CD14-positive monocyte (primary cell): ENCODE data around the gene ABCC9. TPM values are rescaled to one million over a fixed set of nuclear protein-coding genes. Genes with fewer than 3 reads are reported as not detected.

Source experiments
- DNase-seq, 3 donors: peaks; one replicate each; pipeline ENCODE4 v3.0.0-alpha.2; 2011 to 2022
- H2AFZ ChIP-seq: 2 replicates; pipeline ENCODE4 v1.6.0; 2012; ENCODE audit warnings: mild to moderate bottlenecking, low read depth, low read length, inconsistent platforms; ENCODE audit not compliant: insufficient read depth, poor library complexity, severe bottlenecking
- H3K27ac ChIP-seq, 2 donors: 1 replicate in 1 of 2; 2 replicates in 1 of 2; pipeline ENCODE4 v1.5.1; 2012 to 2013; ENCODE audit warnings: low read length in 2 of 2, control low read depth in 1 of 2, inconsistent platforms in 1 of 2, low read depth in 1 of 2, mild to moderate bottlenecking in 1 of 2
- H3K27me3 ChIP-seq, 2 donors: one replicate each; pipeline versions ENCODE4 v1.6.0 to v1.6.1; 2011 to 2013; ENCODE audit warnings: low read length in 2 of 2; ENCODE audit not compliant: control insufficient read depth in 2 of 2, insufficient read depth in 2 of 2
- H3K36me3 ChIP-seq, 2 donors: replicated peaks in 1 of 2; 1 replicate in 1 of 2; 2 replicates in 1 of 2; pipeline versions ENCODE4 v1.5.1 to v1.6.1; 2012 to 2013; ENCODE audit warnings: low read length in 2 of 2, control low read depth in 1 of 2, inconsistent platforms in 1 of 2, mild to moderate bottlenecking in 1 of 2; ENCODE audit not compliant: insufficient read depth in 2 of 2, control insufficient read depth in 1 of 2
- H3K4me1 ChIP-seq, 2 donors: 1 replicate in 1 of 2; 2 replicates in 1 of 2; pipeline versions ENCODE4 v1.5.1 to v1.6.1; 2012 to 2013; ENCODE audit warnings: low read length in 2 of 2, control low read depth in 1 of 2, inconsistent platforms in 1 of 2, mild to moderate bottlenecking in 1 of 2, moderate library complexity in 1 of 2; ENCODE audit not compliant: insufficient read depth in 2 of 2, control insufficient read depth in 1 of 2
- H3K4me2 ChIP-seq: replicated peaks from 2 replicates; pipeline ENCODE3; 2012; ENCODE audit warnings: low read length, moderate library complexity, mild to moderate bottlenecking; ENCODE audit not compliant: poor library complexity, severe bottlenecking; ENCODE audit errors: extremely low read depth
- H3K4me3 ChIP-seq, 3 experiments: fragments of 200-600 bp in 1 of 3; sonication (generic) in 1 of 3; replicated peaks in 1 of 3; 1 replicate in 2 of 3; 2 replicates in 1 of 3; pipeline ENCODE4 v1.5.1; 2011 to 2013; ENCODE audit warnings: low read length in 3 of 3, mild to moderate bottlenecking in 3 of 3, control low read depth in 2 of 3, low read depth in 2 of 3, inconsistent platforms in 1 of 3, moderate library complexity in 1 of 3
- H3K79me2 ChIP-seq: 2 replicates; pipeline ENCODE4 v1.6.0; 2012; ENCODE audit warnings: mild to moderate bottlenecking, control low read depth, inconsistent platforms, low read length, moderate library complexity; ENCODE audit not compliant: insufficient read depth
- H3K9ac ChIP-seq: 2 replicates; pipeline ENCODE4 v1.6.0; 2017; ENCODE audit warnings: low read length, mild to moderate bottlenecking; ENCODE audit not compliant: insufficient read depth, poor library complexity, severe bottlenecking
- H3K9me3 ChIP-seq, 2 donors: replicated peaks in 1 of 2; 1 replicate in 1 of 2; 2 replicates in 1 of 2; pipeline versions ENCODE4 v1.5.1 to v1.6.1; 2012 to 2013; ENCODE audit warnings: low read length in 2 of 2, control low read depth in 1 of 2; ENCODE audit not compliant: control insufficient read depth in 1 of 2, insufficient read depth in 1 of 2
- H4K20me1 ChIP-seq: 2 replicates; pipeline ENCODE4 v1.6.0; 2012; ENCODE audit warnings: mild to moderate bottlenecking, low read length, control low read depth, moderate library complexity; ENCODE audit not compliant: insufficient read depth
- H3K27ac Mint-ChIP-seq, 7 donors: one replicate each; pipeline ENCODE4 v1.8.0; 2020; ENCODE audit warnings: mild to moderate bottlenecking in 7 of 7, mixed read lengths in 7 of 7, moderate library complexity in 6 of 7, inconsistent platforms in 2 of 7
- H3K27me3 Mint-ChIP-seq, 3 donors: one replicate each; pipeline ENCODE4 v1.8.0; 2021 to 2022; ENCODE audit warnings: low read depth in 3 of 3, mild to moderate bottlenecking in 3 of 3, mixed read lengths in 3 of 3, moderate library complexity in 3 of 3, inconsistent platforms in 1 of 3
- H3K36me3 Mint-ChIP-seq, 2 donors: one replicate each; pipeline ENCODE4 v1.8.0; 2020; ENCODE audit warnings: mixed read lengths in 2 of 2, inconsistent platforms in 1 of 2, mild to moderate bottlenecking in 1 of 2
- H3K4me1 Mint-ChIP-seq: one replicate; pipeline ENCODE4 v1.8.0; 2020; ENCODE audit warnings: mild to moderate bottlenecking, mixed read lengths
- H3K4me3 Mint-ChIP-seq, 2 donors: one replicate each; pipeline ENCODE4 v1.8.0; 2020; ENCODE audit warnings: mild to moderate bottlenecking in 2 of 2, mixed read lengths in 2 of 2, moderate library complexity in 1 of 2
- H3K9me3 Mint-ChIP-seq, 7 donors: one replicate each; pipeline ENCODE4 v1.8.0; 2020 to 2022; ENCODE audit warnings: mixed read lengths in 7 of 7, mild to moderate bottlenecking in 6 of 7, moderate library complexity in 6 of 7, inconsistent platforms in 2 of 7
- CTCF ChIP-seq: fragments of 200-600 bp; IDR thresholded peaks from one replicate; pipeline ENCODE4 v1.8.0; 2022; ENCODE audit warnings: antibody characterized with exemption, mild to moderate bottlenecking
- WGBS: methylation state at CpG from one replicate; pipeline ENCODE4 v1.1.5; 2013; ENCODE audit warnings: missing lambda C conversion rate; ENCODE audit not compliant: insufficient coverage; 5-methylcytosine and 5-hydroxymethylcytosine counted together
- intact Hi-C, 2 donors: fragments of 100-400 bp; cut with micrococcal nuclease; formaldehyde crosslinking; loops; one replicate each; pipeline versions ENCODE4 v1.15.0 to v1.15.1; 2023
- polyA plus RNA-seq, 3 donors: library from polyadenylated mRNA; depleted of rRNA in 1 of 3; unstranded in 2 of 3; stranded (reverse) in 1 of 3; fragments of 300-500 nt in 2 of 3; fragments of >200 nt in 1 of 3; fragmentation: Illumina TruSeq in 2 of 3; gene quantifications; 1 replicate in 2 of 3; 2 replicates in 1 of 3; pipeline ENCODE4 v1.2.3, GENCODE V29; 2012 to 2021

Gene ABCC9
- polyA plus RNA-seq, 3 donors: not detected

GRCh38 chr12:21942377-21942703, 1.1 kb upstream of the ABCC9 start:
- Histone ChIP-seq H2AFZ (no peak overlapping the region), H3K4me3 (no peak overlapping the region), H3K9ac (no peak overlapping the region), H3K36me3 (no peaks in the 10 kb centered on the region), H3K4me1 (no peaks in the 10 kb centered on the region), H3K27me3 (peaks cover 47 to 53% of the 10 kb centered on the region in 2 donors), H4K20me1 (no peaks in the 10 kb centered on the region), H3K79me2 (no peaks in the 10 kb centered on the region), H3K27ac (no peak overlapping the region), H3K9me3 (peaks cover 16 to 34% of the 10 kb centered on the region in 2 donors), H3K4me2 (no peak overlapping the region)
- no peak overlapping the region for H3K27ac Mint-ChIP-seq
- H3K4me1 Mint-ChIP-seq: peaks cover 12% of the 10 kb centered on the region
- H3K27me3 Mint-ChIP-seq: peaks cover 42 to 56% (median 47%) of the 10 kb centered on the region in 3 donors
- no peak for TF ChIP-seq CTCF
- DNase-seq: no peak
- H3K4me3 Mint-ChIP-seq: peak overlapping the region in 1 of 2 donors; percentile 86
- H3K9me3 Mint-ChIP-seq: peaks cover 6 to 38% (median 22%) of the 10 kb centered on the region in 7 donors
- WGBS: 46% methylated on average over 11 of the region's 11 CpGs
- intact Hi-C loops: no loop called here
- peaks cover 0 to 3% of the 10 kb centered on the region in 2 donors for H3K36me3 Mint-ChIP-seq

DNA sequence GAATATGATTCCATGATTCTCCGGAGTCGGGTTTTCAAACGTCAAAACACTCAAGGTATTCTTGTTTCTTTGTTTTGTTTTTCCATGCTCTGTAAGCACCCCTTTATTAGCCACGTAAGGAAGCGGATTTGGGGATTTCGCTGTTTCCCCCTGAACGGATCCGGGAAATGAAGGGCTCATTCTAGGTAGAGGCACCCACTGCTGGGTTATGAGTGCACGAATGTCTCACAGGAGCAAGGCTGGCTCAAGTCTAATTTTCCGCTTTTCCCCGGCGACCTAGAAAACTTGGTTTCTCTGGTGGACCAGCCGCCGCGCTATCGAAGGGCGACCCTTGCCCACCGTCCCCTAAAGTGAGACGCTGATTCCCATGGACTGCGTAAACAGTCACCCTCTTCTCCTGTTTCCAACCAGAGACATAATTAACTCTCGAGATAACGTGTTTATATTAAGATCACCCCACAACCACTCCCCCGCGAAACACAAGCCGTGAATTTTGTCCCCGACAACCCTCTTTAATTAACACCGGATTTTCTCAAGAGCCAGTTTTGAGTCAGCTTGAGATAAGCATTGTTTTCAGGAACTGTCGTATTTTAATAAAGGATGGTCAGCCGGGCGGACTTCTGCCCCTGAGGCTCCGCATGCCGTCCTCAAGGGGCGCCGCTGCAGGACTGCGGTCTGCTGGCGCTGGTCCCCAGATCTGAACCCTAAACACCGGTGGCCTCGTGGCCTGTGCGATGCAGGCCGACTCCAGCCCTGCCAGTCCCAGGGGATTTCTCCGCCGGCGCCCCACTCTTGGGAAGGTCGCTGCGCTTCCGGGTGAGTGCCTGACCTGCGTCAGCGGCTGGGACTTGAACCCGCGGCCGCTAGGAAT, 515 bp upstream of the ABCC9 start:
- no peak for DNase-seq
- peaks cover 0 to 3% of the 10 kb centered on the region in 2 donors for H3K36me3 Mint-ChIP-seq
- Histone ChIP-seq H4K20me1 (no peaks in the 10 kb centered on the region), H3K4me1 (no peaks in the 10 kb centered on the region), H3K9ac (no peak overlapping the region), H3K27ac (no peak overlapping the region), H3K27me3 (peaks cover 47 to 55% of the 10 kb centered on the region in 2 donors), H3K4me3 (no peak overlapping the region), H3K36me3 (no peaks in the 10 kb centered on the region), H3K79me2 (no peaks in the 10 kb centered on the region), H3K4me2 (no peak overlapping the region), H3K9me3 (peaks cover 16 to 32% of the 10 kb centered on the region in 2 donors), H2AFZ (no peak overlapping the region)
- intact Hi-C loops: no loop called here
- H3K27ac Mint-ChIP-seq: no peak overlapping the region
- no peak for TF ChIP-seq CTCF
- peaks cover 6 to 34% (median 17%) of the 10 kb centered on the region in 7 donors for H3K9me3 Mint-ChIP-seq
- H3K4me3 Mint-ChIP-seq: peak overlapping the region in 1 of 2 donors; percentile 86
- H3K4me1 Mint-ChIP-seq: peaks cover 12% of the 10 kb centered on the region
- WGBS: 5% methylated on average over 50 of the region's 51 CpGs
- H3K27me3 Mint-ChIP-seq: peaks cover 43 to 55% (median 47%) of the 10 kb centered on the region in 3 donors
